BLaER1 (cell line): ENCODE results near the gene GHITM.
"Not testable (repeated sequence)": the region's sequence is repeated elsewhere in the genome, so short reads cannot be mapped to it uniquely, and the experiment has no call there.

Experiments
- H3K27ac ChIP-seq: shearing (Covaris generic); formaldehyde crosslinking; 2 replicates; pipeline ENCODE4 v1.8.1; 2022
- H3K27me3 ChIP-seq: shearing (Covaris generic); formaldehyde crosslinking; 2 replicates; pipeline ENCODE4 v1.8.1; 2022
- H3K36me3 ChIP-seq: shearing (Covaris generic); formaldehyde crosslinking; 2 replicates; pipeline ENCODE4 v1.8.1; 2022
- H3K4me1 ChIP-seq: shearing (Covaris generic); formaldehyde crosslinking; 2 replicates; pipeline ENCODE4 v1.8.1; 2022
- H3K4me2 ChIP-seq: shearing (Covaris generic); formaldehyde crosslinking; 2 replicates; pipeline ENCODE4 v1.8.1; 2022
- H3K4me3 ChIP-seq: shearing (Covaris generic); formaldehyde crosslinking; 2 replicates; pipeline ENCODE4 v1.8.1; 2022
- H3K9ac ChIP-seq: shearing (Covaris generic); formaldehyde crosslinking; 2 replicates; pipeline ENCODE4 v1.8.1; 2022
- H3K9me3 ChIP-seq: shearing (Covaris generic); formaldehyde crosslinking; 2 replicates; pipeline ENCODE4 v1.8.1; 2022
- H4K20me1 ChIP-seq: shearing (Covaris generic); formaldehyde crosslinking; 2 replicates; pipeline ENCODE4 v1.8.1; 2022
- Cebpa-rat ChIP-seq: shearing (Covaris generic); IDR thresholded peaks from 2 replicates; pipeline ENCODE4 v1.8.1; 2022

The GHITM gene

GRCh38 chr10:84147347-84147746, 8.0 kb downstream of the GHITM start:
- peaks cover 35% of the 10 kb centered on the region; the same call in 1 of the 2 replicates for H4K20me1 ChIP-seq
- no peaks in the 10 kb centered on the region for H3K27me3 ChIP-seq
- no peak for TF ChIP-seq Cebpa-rat
- H3K9ac ChIP-seq, result no peak overlapping the region
- peaks cover 86% of the 10 kb centered on the region for H3K36me3 ChIP-seq
- no peak overlapping the region for H3K4me2 ChIP-seq
- no peak overlapping the region for H3K4me3 ChIP-seq
- no peak overlapping the region for H3K27ac ChIP-seq
- no peaks in the 10 kb centered on the region for H3K9me3 ChIP-seq
- H3K4me1 ChIP-seq, result no peaks in the 10 kb centered on the region

- H3K4me1 ChIP-seq, H3K27ac ChIP-seq, H3K4me2 ChIP-seq, H3K4me3 ChIP-seq, H3K27me3 ChIP-seq, H3K9me3 ChIP-seq, H3K9ac ChIP-seq: not testable (repeated sequence)
- H4K20me1 ChIP-seq, result peaks cover 35% of the 10 kb centered on the region; the same call in 1 of the 2 replicates
- H3K36me3 ChIP-seq, result peaks cover 86% of the 10 kb centered on the region
These were observed 8.8 kb downstream of the GHITM start for GRCh38 chr10:84148006-84148597.

DNA sequence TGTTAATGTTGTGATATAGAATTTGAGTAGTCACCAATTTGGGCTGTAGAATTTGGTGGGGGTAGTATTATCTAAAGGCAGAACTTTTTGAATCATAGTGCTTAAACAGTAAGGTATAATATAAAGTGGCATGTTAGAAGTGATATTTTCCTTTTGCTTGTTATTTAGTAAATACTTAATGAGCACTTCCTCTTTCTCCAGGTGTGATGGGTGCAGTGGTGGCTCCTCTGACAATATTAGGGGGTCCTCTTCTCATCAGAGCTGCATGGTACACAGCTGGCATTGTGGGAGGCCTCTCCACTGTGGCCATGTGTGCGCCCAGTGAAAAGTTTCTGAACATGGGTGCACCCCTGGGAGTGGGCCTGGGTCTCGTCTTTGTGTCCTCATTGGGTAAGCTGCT, 10.5 kb downstream of the GHITM start:
- Histone ChIP-seq H3K4me2 (no peak overlapping the region), H3K36me3 (peaks cover 86% of the 10 kb centered on the region), H3K9ac (no peak overlapping the region), H3K9me3 (no peaks in the 10 kb centered on the region), H3K4me1 (no peaks in the 10 kb centered on the region), H4K20me1 (peaks cover 35% of the 10 kb centered on the region; the same call in 1 of the 2 replicates), H3K4me3 (no peak overlapping the region), H3K27ac (no peak overlapping the region), H3K27me3 (no peaks in the 10 kb centered on the region)
- TF ChIP-seq Cebpa-rat, result no peak

GRCh38 chr10:84152769-84153168, 13.5 kb downstream of the GHITM start:
- Histone ChIP-seq H3K4me1 (no peaks in the 10 kb centered on the region), H4K20me1 (peaks cover 19% of the 10 kb centered on the region; the same call in 1 of the 2 replicates), H3K27ac (no peak overlapping the region), H3K9ac (no peak overlapping the region), H3K4me2 (no peak overlapping the region), H3K4me3 (no peak overlapping the region), H3K27me3 (no peaks in the 10 kb centered on the region), H3K9me3 (no peaks in the 10 kb centered on the region), H3K36me3 (peaks cover 68% of the 10 kb centered on the region)
- TF ChIP-seq Cebpa-rat, result no peak

DNA sequence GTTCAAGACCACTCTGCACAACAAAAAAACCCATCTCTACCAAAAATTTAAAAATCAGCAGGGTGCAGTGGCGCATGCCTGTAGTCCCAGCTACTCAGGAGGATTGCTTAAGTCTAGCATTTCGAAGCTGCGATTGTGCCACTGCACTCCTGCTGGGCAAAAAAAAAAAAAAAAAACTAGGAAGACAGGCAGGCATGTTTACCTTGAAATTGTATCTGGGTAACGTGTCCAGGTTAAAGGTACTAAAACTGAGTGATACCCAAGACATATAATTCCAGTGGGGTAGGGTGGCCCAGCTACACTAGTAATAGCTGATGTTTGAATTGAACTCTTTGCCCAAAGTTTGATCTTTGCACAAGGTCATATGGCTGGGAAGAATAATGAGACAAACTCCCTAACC, 16.2 kb downstream of the GHITM start:
- Histone ChIP-seq H4K20me1 (no peaks in the 10 kb centered on the region), H3K9me3 (no peaks in the 10 kb centered on the region), H3K27me3 (no peaks in the 10 kb centered on the region)

GRCh38 chr10:84156009-84156408, 16.7 kb downstream of the GHITM start:
- Histone ChIP-seq H3K4me3 (no peak overlapping the region), H3K4me1 (no peaks in the 10 kb centered on the region), H3K9me3 (no peaks in the 10 kb centered on the region), H3K9ac (no peak overlapping the region), H4K20me1 (no peaks in the 10 kb centered on the region), H3K36me3 (peaks cover 40% of the 10 kb centered on the region), H3K27ac (no peak overlapping the region), H3K4me2 (no peak overlapping the region), H3K27me3 (no peaks in the 10 kb centered on the region)
- no peak for TF ChIP-seq Cebpa-rat

More for the DNA sequence above, 16.2 kb downstream of the GHITM start:
- H3K4me2 ChIP-seq, result no peak overlapping the region
- no peak overlapping the region for H3K4me3 ChIP-seq
- no peak for TF ChIP-seq Cebpa-rat
- H3K36me3 ChIP-seq, result peaks cover 45% of the 10 kb centered on the region
- H3K27ac ChIP-seq, result no peak overlapping the region
- H3K4me1 ChIP-seq, result no peaks in the 10 kb centered on the region
- no peak overlapping the region for H3K9ac ChIP-seq

GRCh38 chr10:84156768-84157167, 17.5 kb downstream of the GHITM start:
- Histone ChIP-seq H3K9ac (no peak overlapping the region), H3K27me3 (no peaks in the 10 kb centered on the region), H3K36me3 (peaks cover 37% of the 10 kb centered on the region), H3K9me3 (no peaks in the 10 kb centered on the region), H3K4me2 (no peak overlapping the region), H3K4me3 (no peak overlapping the region), H3K4me1 (no peaks in the 10 kb centered on the region), H3K27ac (no peak overlapping the region), H4K20me1 (no peaks in the 10 kb centered on the region)
- TF ChIP-seq Cebpa-rat, result no peak

DNA sequence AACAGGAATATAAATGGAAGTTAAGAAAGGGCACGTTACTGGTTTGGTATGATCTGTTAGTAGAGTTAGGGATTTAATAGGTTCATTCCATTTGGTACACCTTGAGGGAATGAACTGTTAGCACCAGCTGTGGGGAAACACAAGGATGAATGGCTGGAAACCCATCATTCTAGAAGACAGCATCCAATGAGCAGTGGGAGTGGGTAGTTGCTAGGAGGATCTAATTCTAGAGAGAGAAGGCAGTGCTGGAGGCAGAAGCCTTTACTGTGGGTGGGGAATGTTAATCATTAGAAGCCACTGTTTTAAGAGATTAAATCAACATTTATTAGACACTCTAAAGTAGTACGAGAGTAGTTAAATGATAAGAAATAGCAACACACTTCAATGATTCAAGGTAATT, 18.8 kb downstream of the GHITM start:
- no peak for TF ChIP-seq Cebpa-rat
- H3K4me3 ChIP-seq, result no peak overlapping the region
- no peaks in the 10 kb centered on the region for H4K20me1 ChIP-seq
- H3K9ac ChIP-seq, result no peak overlapping the region
- no peaks in the 10 kb centered on the region for H3K4me1 ChIP-seq
- H3K4me2 ChIP-seq, result no peak overlapping the region
- H3K9me3 ChIP-seq, result no peaks in the 10 kb centered on the region
- H3K36me3 ChIP-seq, result peaks cover 26% of the 10 kb centered on the region
- H3K27ac ChIP-seq, result no peak overlapping the region
- H3K27me3 ChIP-seq, result no peaks in the 10 kb centered on the region

GRCh38 chr10:84158550-84158949, 19.2 kb downstream of the GHITM start:
- Histone ChIP-seq H3K9me3 (no peaks in the 10 kb centered on the region), H3K4me3 (no peak overlapping the region), H3K27ac (no peak overlapping the region), H3K4me2 (no peak overlapping the region), H4K20me1 (no peaks in the 10 kb centered on the region), H3K4me1 (no peaks in the 10 kb centered on the region), H3K36me3 (peaks cover 21% of the 10 kb centered on the region), H3K9ac (no peak overlapping the region), H3K27me3 (no peaks in the 10 kb centered on the region)
- TF ChIP-seq Cebpa-rat, result no peak

- H3K9me3 ChIP-seq, result no peaks in the 10 kb centered on the region
- no peaks in the 10 kb centered on the region for H4K20me1 ChIP-seq
- H3K4me3 ChIP-seq, result no peak overlapping the region
- H3K27me3 ChIP-seq, result no peaks in the 10 kb centered on the region
- H3K36me3 ChIP-seq, result peaks cover 15% of the 10 kb centered on the region
- H3K4me1 ChIP-seq, result no peaks in the 10 kb centered on the region
- H3K27ac ChIP-seq, result no peak overlapping the region
- H3K4me2 ChIP-seq, result no peak overlapping the region
- no peak for TF ChIP-seq Cebpa-rat
- H3K9ac ChIP-seq, result no peak overlapping the region
These were observed 19.9 kb downstream of the GHITM start for GRCh38 chr10:84159076-84159685.
